SJSA1 (cell line): ENCODE data around the gene PLXNA4. TPM values are rescaled to one million over a fixed set of nuclear protein-coding genes. Genes with fewer than 3 reads are reported as not detected.

Source experiments
- DNase-seq, 2 experiments: peaks; one replicate each; pipeline ENCODE4 v3.0.0-alpha.2; 2015 to 2020; ENCODE audit warnings: low spot score in 2 of 2, low read depth in 1 of 2
- H3K27ac ChIP-seq: fragments of 250-450 bp; sonication (Bioruptor Pico); 2 replicates; pipeline ENCODE4 v1.5.1; 2020; ENCODE audit warnings: mild to moderate bottlenecking, moderate library complexity
- H3K27me3 ChIP-seq: fragments of 250-450 bp; sonication (Bioruptor Pico); replicated peaks from 2 replicates; pipeline ENCODE4 v1.5.1; 2020; ENCODE audit warnings: mild to moderate bottlenecking, moderate library complexity
- H3K36me3 ChIP-seq: fragments of 250-450 bp; sonication (Bioruptor Pico); 2 replicates; pipeline ENCODE4 v1.5.1; 2020; ENCODE audit warnings: mild to moderate bottlenecking
- H3K4me1 ChIP-seq: fragments of 250-450 bp; sonication (Bioruptor Pico); replicated peaks from 2 replicates; pipeline ENCODE4 v1.6.1; 2021; ENCODE audit warnings: mild to moderate bottlenecking
- H3K4me3 ChIP-seq: fragments of 250-450 bp; sonication (Bioruptor Pico); 2 replicates; pipeline ENCODE4 v1.5.1; 2020; ENCODE audit warnings: mild to moderate bottlenecking
- H3K9me3 ChIP-seq: fragments of 250-450 bp; sonication (Bioruptor Pico); replicated peaks from 2 replicates; pipeline ENCODE4 v1.5.1; 2020; ENCODE audit warnings: mild to moderate bottlenecking
- total RNA-seq: library from RNA; depleted of rRNA; stranded (reverse); fragments of >200 nt; shearing (Covaris generic); gene quantifications from 2 replicates; pipeline ENCODE4 v1.2.3, GENCODE V29; 2014

The PLXNA4 gene
- total RNA-seq, 1 experiment from 2014 or later, result not detected

DNA sequence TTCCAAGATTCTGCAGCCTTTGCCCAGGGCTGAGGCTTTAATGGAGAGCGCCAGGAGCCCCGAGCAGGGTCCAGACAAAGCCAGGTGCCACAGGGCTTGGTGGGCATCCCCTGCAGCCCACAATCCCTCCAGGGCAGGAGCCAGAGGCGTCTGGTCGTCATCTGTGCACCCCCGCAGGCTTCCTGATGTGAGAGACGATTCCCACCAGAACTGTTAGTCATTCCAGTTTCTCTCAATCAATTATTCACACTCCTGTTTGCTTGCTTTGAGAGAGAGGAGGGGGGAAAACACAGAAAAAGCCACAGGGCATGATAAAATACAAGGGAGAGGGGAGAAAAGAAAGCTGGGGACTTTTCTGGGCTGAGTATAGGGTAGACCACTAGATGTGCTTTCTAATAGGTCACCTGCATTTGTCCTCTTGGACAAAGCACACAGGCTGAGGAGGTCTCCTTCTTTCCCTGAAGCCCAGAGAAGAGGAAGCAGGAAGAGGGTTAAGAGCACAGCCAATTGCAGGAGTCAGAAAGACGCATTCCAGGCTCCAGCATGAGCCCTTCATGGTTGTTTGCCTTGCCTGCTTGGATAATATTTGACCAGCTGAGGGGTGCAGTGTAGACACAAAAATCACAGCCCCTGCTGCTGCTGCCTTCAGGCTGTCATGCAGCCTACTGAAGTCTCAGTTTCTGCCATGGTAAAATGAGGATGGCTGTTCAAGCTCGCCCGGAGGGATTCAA, 194.4 kb downstream of the PLXNA4 start:
- H3K36me3 ChIP-seq, result no peaks in the 10 kb centered on the region
- no peak for DNase-seq
- peaks cover 6% of the 10 kb centered on the region for H3K27me3 ChIP-seq
- no peaks in the 10 kb centered on the region for H3K9me3 ChIP-seq
- no peaks in the 10 kb centered on the region for H3K4me1 ChIP-seq
- H3K4me3 ChIP-seq, result no peak overlapping the region
- no peak overlapping the region for H3K27ac ChIP-seq

DNA sequence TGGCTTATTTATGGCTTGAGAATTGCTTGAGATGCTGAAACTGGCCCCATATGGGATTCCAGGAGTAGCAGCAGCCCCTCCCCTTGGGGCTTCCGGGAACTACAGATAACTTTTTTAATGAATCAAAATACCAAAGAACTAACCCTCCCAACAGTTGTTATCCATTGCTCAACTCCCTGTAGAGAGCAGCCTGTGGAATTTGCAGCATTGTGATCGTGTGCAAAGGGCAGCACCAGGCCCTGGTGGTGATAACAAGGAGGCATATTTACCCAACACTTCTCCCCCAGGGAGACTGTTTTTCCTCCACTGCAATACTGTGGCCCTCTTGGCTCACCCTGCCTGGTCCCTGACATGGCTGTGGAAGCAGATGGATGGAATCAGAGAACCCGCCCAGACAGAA, 196.2 kb downstream of the PLXNA4 start:
- no peaks in the 10 kb centered on the region for H3K4me1 ChIP-seq
- no peak overlapping the region for H3K27ac ChIP-seq
- H3K27me3 ChIP-seq, result peaks cover 6% of the 10 kb centered on the region; the same call in 1 of the 2 replicates
- no peak overlapping the region for H3K4me3 ChIP-seq
- no peaks in the 10 kb centered on the region for H3K9me3 ChIP-seq
- DNase-seq, result no peak
- H3K36me3 ChIP-seq, result no peaks in the 10 kb centered on the region

GRCh38 chr7:132379292-132379691, 197.0 kb downstream of the PLXNA4 start:
- Histone ChIP-seq H3K36me3 (no peaks in the 10 kb centered on the region), H3K27ac (no peak overlapping the region), H3K9me3 (no peaks in the 10 kb centered on the region), H3K27me3 (peaks cover 6% of the 10 kb centered on the region; the same call in 1 of the 2 replicates), H3K4me3 (no peak overlapping the region), H3K4me1 (no peaks in the 10 kb centered on the region)
- DNase-seq, result no peak

DNA sequence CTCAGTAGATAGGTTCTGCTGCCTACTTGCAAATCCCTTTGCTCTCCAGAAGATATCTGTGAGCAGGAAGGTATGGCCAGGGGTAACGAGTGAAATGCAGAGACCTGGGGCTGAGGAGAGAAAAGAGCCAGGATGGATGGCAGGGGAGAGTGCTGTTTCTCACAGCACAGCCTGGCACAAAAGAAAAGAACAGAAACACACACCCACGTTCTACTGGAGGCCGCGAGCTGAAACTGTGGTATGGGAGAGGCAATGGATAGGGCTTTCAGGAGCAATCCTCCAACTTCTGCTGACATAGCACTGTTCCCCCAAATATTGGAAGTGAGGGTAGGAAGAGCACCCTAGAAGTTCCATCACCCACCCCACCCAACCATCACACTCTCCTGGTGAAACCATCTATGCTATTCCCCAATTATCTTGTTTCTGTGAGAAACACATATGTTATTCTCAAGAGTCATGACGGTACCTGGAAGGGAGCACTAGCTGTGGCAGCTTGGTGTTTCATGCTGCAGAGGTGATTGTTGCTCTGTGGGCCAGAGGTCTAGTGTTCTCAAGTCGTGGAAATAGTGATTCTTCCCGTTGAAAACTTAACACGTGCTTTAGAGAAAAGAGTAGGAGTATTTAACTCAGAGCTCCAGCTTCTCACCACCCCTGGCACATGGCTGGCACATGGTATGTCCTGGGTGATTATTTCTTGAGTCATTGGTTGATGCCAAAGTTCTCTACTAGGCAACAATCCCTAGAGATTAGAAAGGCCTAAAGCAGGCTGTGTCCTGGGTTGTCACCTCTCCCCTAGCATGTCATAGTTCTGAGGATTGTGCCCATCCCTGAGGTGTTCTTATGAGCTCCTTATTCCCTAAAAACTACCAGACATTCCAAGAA, 198.3 kb downstream of the PLXNA4 start:
- Histone ChIP-seq H3K9me3 (no peaks in the 10 kb centered on the region), H3K27me3 (0 out of 2 replicates have a peak, but pooled peaks cover 6% of the 10 kb centered on the region), H3K36me3 (no peaks in the 10 kb centered on the region), H3K4me3 (no peak overlapping the region), H3K27ac (no peak overlapping the region), H3K4me1 (no peaks in the 10 kb centered on the region)
- DNase-seq, result no peak

DNA sequence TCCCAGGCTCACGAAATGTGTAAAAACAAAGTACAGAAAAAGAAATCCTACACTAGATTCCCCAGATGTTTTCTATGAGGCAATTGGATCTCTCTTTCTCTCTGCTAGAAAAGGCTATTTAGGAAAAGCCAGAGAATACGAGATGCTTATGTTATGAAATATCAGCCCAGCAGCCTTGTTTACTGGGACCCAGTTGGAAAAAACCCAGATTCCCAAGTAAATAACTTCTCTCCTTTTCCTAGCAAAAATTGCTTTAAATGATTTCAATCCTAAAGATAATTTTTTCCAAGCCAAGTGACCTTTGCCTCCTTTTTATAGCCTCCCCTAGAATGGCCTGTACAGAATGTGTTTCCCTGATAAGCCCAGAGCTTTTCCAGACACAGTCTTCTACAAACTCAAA, 199.3 kb downstream of the PLXNA4 start:
- H3K27ac ChIP-seq, result no peak overlapping the region
- H3K9me3 ChIP-seq, result no peaks in the 10 kb centered on the region
- 0 out of 2 replicates have a peak, but pooled peaks cover 6% of the 10 kb centered on the region for H3K27me3 ChIP-seq
- DNase-seq, result no peak
- H3K36me3 ChIP-seq, result no peaks in the 10 kb centered on the region
- no peaks in the 10 kb centered on the region for H3K4me1 ChIP-seq
- H3K4me3 ChIP-seq, result no peak overlapping the region

- H3K4me3 ChIP-seq, result no peak overlapping the region
Observed at GRCh38 chr7:132376361-132377013, 199.8 kb downstream of the PLXNA4 start.

GRCh38 chr7:132373879-132374278, 202.4 kb downstream of the PLXNA4 start:
- H3K9me3 ChIP-seq, result no peaks in the 10 kb centered on the region
- H3K27me3 ChIP-seq, result no peaks in the 10 kb centered on the region
- DNase-seq, result no peak
- no peak overlapping the region for H3K27ac ChIP-seq
- no peaks in the 10 kb centered on the region for H3K4me1 ChIP-seq
- no peaks in the 10 kb centered on the region for H3K36me3 ChIP-seq
- no peak overlapping the region for H3K4me3 ChIP-seq

More at GRCh38 chr7:132376361-132377013, 199.8 kb downstream of the PLXNA4 start:
- Histone ChIP-seq H3K9me3 (no peaks in the 10 kb centered on the region), H3K4me1 (no peaks in the 10 kb centered on the region), H3K36me3 (no peaks in the 10 kb centered on the region), H3K27ac (no peak overlapping the region), H3K27me3 (0 out of 2 replicates have a peak, but pooled peaks cover 5% of the 10 kb centered on the region)
- DNase-seq, result no peak

DNA sequence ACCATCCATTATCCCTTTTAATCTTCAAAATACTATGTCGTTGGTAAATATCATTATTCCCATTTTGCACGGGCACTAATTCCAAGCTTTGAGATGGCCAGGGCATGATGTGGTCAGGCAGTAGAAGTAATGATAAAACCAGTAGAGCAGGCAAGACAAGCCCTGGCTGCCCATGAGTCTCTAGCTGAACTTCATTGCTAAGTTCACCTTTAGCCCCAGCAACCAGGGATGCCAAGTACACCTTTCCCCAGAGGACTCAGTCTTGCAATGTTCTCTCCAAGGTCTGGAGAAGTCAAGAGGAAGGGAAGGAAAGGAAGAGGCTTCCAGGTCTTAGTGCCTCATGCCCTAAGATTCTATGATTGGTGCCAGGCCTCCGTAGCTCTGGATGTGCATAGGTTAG, 203.2 kb downstream of the PLXNA4 start:
- no peak for DNase-seq
- Histone ChIP-seq H3K4me3 (no peak overlapping the region), H3K27ac (no peak overlapping the region), H3K9me3 (no peaks in the 10 kb centered on the region), H3K4me1 (no peaks in the 10 kb centered on the region), H3K36me3 (no peaks in the 10 kb centered on the region), H3K27me3 (no peaks in the 10 kb centered on the region)

GRCh38 chr7:132371948-132372347, 204.3 kb downstream of the PLXNA4 start:
- H3K36me3 ChIP-seq, result no peaks in the 10 kb centered on the region
- no peaks in the 10 kb centered on the region for H3K4me1 ChIP-seq
- no peaks in the 10 kb centered on the region for H3K27me3 ChIP-seq
- H3K9me3 ChIP-seq, result no peaks in the 10 kb centered on the region
- DNase-seq, result no peak
- H3K27ac ChIP-seq, result no peak overlapping the region
- H3K4me3 ChIP-seq, result no peak overlapping the region

DNA sequence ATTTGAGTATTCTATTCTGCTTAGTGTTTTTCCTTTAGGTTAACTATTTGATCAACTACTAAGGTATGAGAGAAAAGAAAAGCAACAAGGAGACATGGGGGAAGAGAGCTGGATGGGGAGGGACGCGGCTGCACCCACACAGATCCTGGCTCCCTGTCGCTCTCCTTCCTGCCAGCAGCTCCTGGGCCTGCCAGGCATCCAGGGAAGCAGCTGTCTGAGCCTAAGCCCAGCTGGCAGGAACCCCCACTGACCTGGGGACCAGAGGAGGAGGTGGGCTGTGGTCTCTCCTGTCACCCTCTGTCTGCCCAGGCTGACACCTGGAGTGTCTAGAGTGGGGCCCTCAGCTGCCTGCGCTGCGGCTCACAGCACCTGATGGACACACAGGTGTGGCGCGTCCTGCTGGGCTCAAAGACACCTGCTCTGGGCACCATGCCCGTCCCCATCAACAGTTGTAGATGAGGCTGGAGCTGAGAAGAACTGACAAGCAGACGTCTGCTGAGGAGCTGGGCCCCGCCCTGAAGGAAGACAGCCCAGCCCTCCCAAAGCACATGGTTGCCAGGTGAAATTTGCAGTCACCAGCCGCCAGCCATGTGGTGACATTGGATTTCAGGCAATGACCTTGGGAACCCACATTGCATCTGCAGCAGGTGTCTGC, 207.9 kb downstream of the PLXNA4 start:
- H3K27ac ChIP-seq, result no peak overlapping the region

GRCh38 chr7:132367795-132368194, 208.5 kb downstream of the PLXNA4 start:
- no peaks in the 10 kb centered on the region for H3K27me3 ChIP-seq
- no peak for DNase-seq
- H3K4me3 ChIP-seq, result no peak overlapping the region
- H3K36me3 ChIP-seq, result no peaks in the 10 kb centered on the region
- H3K4me1 ChIP-seq, result no peaks in the 10 kb centered on the region
- H3K27ac ChIP-seq, result no peak overlapping the region
- no peaks in the 10 kb centered on the region for H3K9me3 ChIP-seq

More for the DNA sequence above, 207.9 kb downstream of the PLXNA4 start:
- no peaks in the 10 kb centered on the region for H3K4me1 ChIP-seq
- H3K9me3 ChIP-seq, result no peaks in the 10 kb centered on the region
- H3K36me3 ChIP-seq, result no peaks in the 10 kb centered on the region
- no peak for DNase-seq
- no peak overlapping the region for H3K4me3 ChIP-seq
- no peaks in the 10 kb centered on the region for H3K27me3 ChIP-seq

DNA sequence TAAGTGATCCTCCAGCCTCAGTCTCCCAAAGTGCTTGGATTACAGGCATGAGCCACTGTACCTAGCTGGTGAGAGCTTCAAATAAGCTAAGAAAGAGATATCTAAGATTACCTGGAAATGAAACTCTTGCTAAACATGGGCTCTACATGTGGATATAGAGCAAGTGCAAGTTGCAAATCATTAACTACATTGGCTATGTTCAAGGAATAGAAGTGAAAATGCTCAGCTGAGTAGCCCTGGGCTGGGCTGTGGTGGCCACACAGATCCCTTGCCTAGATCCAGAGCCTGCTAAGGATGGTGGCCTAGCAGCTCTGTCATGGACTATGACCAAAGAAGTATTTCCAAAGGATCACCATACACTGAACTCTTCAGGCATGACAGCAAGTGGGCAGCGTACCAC, 209.3 kb downstream of the PLXNA4 start:
- H3K27me3 ChIP-seq, result 0 out of 2 replicates have a peak, but pooled peaks cover 2% of the 10 kb centered on the region
- H3K9me3 ChIP-seq, result no peaks in the 10 kb centered on the region
- no peaks in the 10 kb centered on the region for H3K4me1 ChIP-seq
- no peaks in the 10 kb centered on the region for H3K36me3 ChIP-seq
- DNase-seq, result no peak
- H3K4me3 ChIP-seq, result no peak overlapping the region
- H3K27ac ChIP-seq, result no peak overlapping the region

DNA sequence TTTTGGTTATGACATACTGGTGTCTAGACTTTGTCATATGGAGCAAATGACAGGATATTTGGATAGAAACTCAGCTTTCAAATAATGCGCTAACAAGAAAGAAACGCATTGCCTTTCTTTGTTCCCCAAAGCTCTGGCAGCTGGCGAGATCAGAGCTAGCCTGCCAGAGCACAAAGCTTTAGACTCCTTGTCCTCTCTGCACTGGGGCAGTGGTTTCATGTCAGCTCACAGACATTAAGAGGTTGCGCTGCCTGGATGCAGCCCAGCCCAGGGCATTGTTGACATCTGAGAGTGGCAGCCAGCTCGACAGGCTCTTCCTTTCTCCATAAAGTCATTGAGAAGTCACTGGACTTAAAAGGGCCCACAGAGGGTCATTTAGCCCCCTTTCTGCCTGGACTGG, 212.0 kb downstream of the PLXNA4 start:
- Histone ChIP-seq H3K4me1 (no peaks in the 10 kb centered on the region), H3K4me3 (no peak overlapping the region), H3K27me3 (0 out of 2 replicates have a peak, but pooled peaks cover 7% of the 10 kb centered on the region), H3K27ac (no peak overlapping the region), H3K36me3 (no peaks in the 10 kb centered on the region), H3K9me3 (no peaks in the 10 kb centered on the region)
- no peak for DNase-seq
